ENCODE measurements around the gene CFAP20DC.

DNA sequence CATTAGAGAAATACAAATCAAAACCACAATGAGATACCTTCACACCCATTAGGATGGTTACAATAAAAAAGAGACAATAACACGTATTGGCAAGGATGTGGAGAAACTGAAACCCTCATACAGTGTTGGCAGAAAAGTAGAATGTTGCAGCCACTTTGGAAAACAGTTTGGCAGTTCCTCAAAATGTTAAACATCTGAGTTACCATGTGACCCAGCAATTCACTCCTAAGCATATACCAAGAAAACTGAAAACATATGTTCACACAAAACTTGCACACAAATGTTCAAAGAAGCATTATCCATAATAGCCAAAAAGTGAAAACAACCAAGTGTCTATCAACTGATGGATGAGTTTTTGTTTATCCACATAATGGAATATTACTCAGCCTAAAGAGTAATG, 216.3 kb downstream of the CFAP20DC start:
- TF ChIP-seq, protein P1, sequence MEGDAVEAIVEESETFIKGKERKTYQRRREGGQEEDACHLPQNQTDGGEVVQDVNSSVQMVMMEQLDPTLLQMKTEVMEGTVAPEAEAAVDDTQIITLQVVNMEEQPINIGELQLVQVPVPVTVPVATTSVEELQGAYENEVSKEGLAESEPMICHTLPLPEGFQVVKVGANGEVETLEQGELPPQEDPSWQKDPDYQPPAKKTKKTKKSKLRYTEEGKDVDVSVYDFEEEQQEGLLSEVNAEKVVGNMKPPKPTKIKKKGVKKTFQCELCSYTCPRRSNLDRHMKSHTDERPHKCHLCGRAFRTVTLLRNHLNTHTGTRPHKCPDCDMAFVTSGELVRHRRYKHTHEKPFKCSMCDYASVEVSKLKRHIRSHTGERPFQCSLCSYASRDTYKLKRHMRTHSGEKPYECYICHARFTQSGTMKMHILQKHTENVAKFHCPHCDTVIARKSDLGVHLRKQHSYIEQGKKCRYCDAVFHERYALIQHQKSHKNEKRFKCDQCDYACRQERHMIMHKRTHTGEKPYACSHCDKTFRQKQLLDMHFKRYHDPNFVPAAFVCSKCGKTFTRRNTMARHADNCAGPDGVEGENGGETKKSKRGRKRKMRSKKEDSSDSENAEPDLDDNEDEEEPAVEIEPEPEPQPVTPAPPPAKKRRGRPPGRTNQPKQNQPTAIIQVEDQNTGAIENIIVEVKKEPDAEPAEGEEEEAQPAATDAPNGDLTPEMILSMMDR (IDR thresholded peaks at IDR 0.05 in 2 of 3, conservative IDR thresholded peaks at IDR 0.05 in 1 of 3; ENCODE audit: borderline replicate concordance in 1 of 3, insufficient read depth in 1 of 3, low read depth in 2 of 3, low read length in 2 of 3), result no peak
- no peak for TF ChIP-seq POLR2A (IDR thresholded peaks at IDR 0.05; ENCODE audit: borderline replicate concordance, extremely low read depth, insufficient read depth, insufficient read length)
- TF ChIP-seq EZH2 (IDR thresholded peaks at IDR 0.05), result no peak
- no peak for TF ChIP-seq POLR2AphosphoS5 (IDR thresholded peaks at IDR 0.05; ENCODE audit: low read depth, low read length)
- no peak for TF ChIP-seq SP1 (IDR thresholded peaks at IDR 0.05; ENCODE audit: low read depth)
- no peak for TF ChIP-seq SRF (IDR thresholded peaks at IDR 0.05; ENCODE audit: low read depth)

Measured in HCT116 (cell line).